Astrocyte (in vitro differentiated cells and primary cell): ENCODE data around the gene LRRC15. TPM values are rescaled to one million over a fixed set of nuclear protein-coding genes. Genes with fewer than 3 reads are reported as not detected.
A peak's percentile ranks its signal among the peaks of the same experiment; 100 is the strongest.

Source experiments
- DNase-seq: peaks from one replicate; pipeline ENCODE4 v3.0.0-alpha.2; 2010; ENCODE audit warnings: low read depth
- FAIRE-seq: peaks from 2 replicates; lab custom pipeline; 2011; peaks lifted over from hg19 to GRCh38; lab: Jason Lieb, UNC
- H2AFZ ChIP-seq: 2 replicates; pipeline ENCODE4 v1.6.0; 2012; ENCODE audit warnings: low read depth, low read length, inconsistent platforms
- H3K27ac ChIP-seq: 2 replicates; pipeline ENCODE4 v1.5.1; 2011; ENCODE audit warnings: low read depth, low read length, inconsistent platforms
- H3K27me3 ChIP-seq: 2 replicates; pipeline ENCODE4 v1.6.0; 2011; ENCODE audit warnings: low read length, inconsistent platforms; ENCODE audit not compliant: insufficient read depth
- H3K36me3 ChIP-seq: 2 replicates; pipeline ENCODE4 v1.5.1; 2011; ENCODE audit warnings: low read length, inconsistent platforms; ENCODE audit not compliant: insufficient read depth
- H3K4me1 ChIP-seq: 2 replicates; pipeline ENCODE4 v1.5.1; 2011; ENCODE audit warnings: low read length, inconsistent platforms; ENCODE audit not compliant: insufficient read depth
- H3K4me2 ChIP-seq: 2 replicates; pipeline ENCODE4 v1.6.0; 2012; ENCODE audit warnings: low read length, inconsistent platforms
- H3K4me3 ChIP-seq: 2 replicates; pipeline ENCODE4 v1.5.1; 2011; ENCODE audit warnings: low read depth, mild to moderate bottlenecking, low read length, inconsistent platforms; ENCODE audit not compliant: insufficient read depth
- H3K79me2 ChIP-seq: 2 replicates; pipeline ENCODE4 v1.6.0; 2012; ENCODE audit warnings: mild to moderate bottlenecking, low read length, inconsistent platforms; ENCODE audit not compliant: insufficient read depth
- H3K9ac ChIP-seq: 2 replicates; pipeline ENCODE4 v1.6.0; 2012; ENCODE audit warnings: mild to moderate bottlenecking, low read length, inconsistent platforms
- H3K9me3 ChIP-seq: 2 replicates; pipeline ENCODE4 v1.5.1; 2012; ENCODE audit warnings: low read depth, mild to moderate bottlenecking, low read length, inconsistent platforms; ENCODE audit not compliant: insufficient read depth
- H4K20me1 ChIP-seq: 2 replicates; pipeline ENCODE4 v1.6.0; 2012; ENCODE audit warnings: low read length, inconsistent platforms; ENCODE audit not compliant: insufficient read depth
- H3K27ac Mint-ChIP-seq: one replicate; pipeline ENCODE4 v1.8.0; 2021; ENCODE audit warnings: mild to moderate bottlenecking, mixed read lengths; ENCODE audit not compliant: unreplicated experiment
- H3K27me3 Mint-ChIP-seq: one replicate; pipeline ENCODE4 v1.8.0; 2021; ENCODE audit warnings: low read depth, mixed read lengths; ENCODE audit not compliant: unreplicated experiment
- H3K36me3 Mint-ChIP-seq: one replicate; pipeline ENCODE4 v1.8.0; 2021; ENCODE audit warnings: low read depth, mixed read lengths; ENCODE audit not compliant: unreplicated experiment
- H3K4me1 Mint-ChIP-seq: one replicate; pipeline ENCODE4 v1.8.0; 2021; ENCODE audit warnings: low read depth, mixed read lengths; ENCODE audit not compliant: unreplicated experiment
- H3K4me3 Mint-ChIP-seq: one replicate; pipeline ENCODE4 v1.8.0; 2021; ENCODE audit warnings: mild to moderate bottlenecking, moderate library complexity, mixed read lengths; ENCODE audit not compliant: unreplicated experiment
- H3K9me3 Mint-ChIP-seq: one replicate; pipeline ENCODE4 v1.8.0; 2021; ENCODE audit warnings: mild to moderate bottlenecking, mixed read lengths; ENCODE audit not compliant: unreplicated experiment
- CTCF ChIP-seq: IDR thresholded peaks from 2 replicates; pipeline ENCODE4 v1.5.1; 2011; ENCODE audit warnings: low read depth, mild to moderate bottlenecking, inconsistent platforms, low read length, moderate library complexity; ENCODE audit not compliant: insufficient read depth
- EZH2 ChIP-seq: IDR thresholded peaks from 2 replicates; pipeline ENCODE4 v1.6.1; 2012; ENCODE audit warnings: mild to moderate bottlenecking, low read length, inconsistent platforms; ENCODE audit not compliant: insufficient read depth
- total RNA-seq: library from RNA; stranded (reverse); gene quantifications from 2 replicates; pipeline ENCODE4 v1.2.1, GENCODE V29; 2021

The LRRC15 gene
- total RNA-seq, 1 donor from 2014 or later = 1.4 TPM

- Histone ChIP-seq H3K9ac (no peak overlapping the region), H4K20me1 (no peaks in the 10 kb centered on the region), H3K27ac (no peak overlapping the region), H3K4me2 (peak overlapping the region; percentile 87), H2AFZ (no peak overlapping the region), H3K4me3 (no peak overlapping the region), H3K79me2 (no peaks in the 10 kb centered on the region), H3K9me3 (no peaks in the 10 kb centered on the region), H3K4me1 (peaks cover 14% of the 10 kb centered on the region), H3K36me3 (no peaks in the 10 kb centered on the region), H3K27me3 (no peaks in the 10 kb centered on the region)
- H3K4me3 Mint-ChIP-seq = peak overlapping the region; percentile 57
- FAIRE-seq (no peak), DNase-seq (peak; percentile 57)
- no peaks in the 10 kb centered on the region for H3K9me3 Mint-ChIP-seq
- H3K4me1 Mint-ChIP-seq = peaks cover 25% of the 10 kb centered on the region
- no peaks in the 10 kb centered on the region for H3K36me3 Mint-ChIP-seq
- H3K27me3 Mint-ChIP-seq = peaks cover 49% of the 10 kb centered on the region
- H3K27ac Mint-ChIP-seq = no peak overlapping the region
- TF ChIP-seq CTCF (no peak), EZH2 (no peak)
Measured at GRCh38 chr3:194333981-194334320, 35.6 kb downstream of the LRRC15 start.

GRCh38 chr3:194333212-194333980, 36.1 kb downstream of the LRRC15 start:
- no peaks in the 10 kb centered on the region for H3K27me3 ChIP-seq
- no peaks in the 10 kb centered on the region for H4K20me1 ChIP-seq
- H3K4me2 ChIP-seq = peak overlapping the region; percentile 87
- peak overlapping the region; percentile 83 for H2AFZ ChIP-seq
- peak; percentile 32 for DNase-seq
- H3K4me3 ChIP-seq = peak overlapping the region; percentile 53
- no peaks in the 10 kb centered on the region for H3K36me3 Mint-ChIP-seq
- no peaks in the 10 kb centered on the region for H3K9me3 ChIP-seq
- peaks cover 52% of the 10 kb centered on the region for H3K27me3 Mint-ChIP-seq
- peaks cover 14% of the 10 kb centered on the region for H3K4me1 ChIP-seq
- peak overlapping the region; percentile 60 for H3K9ac ChIP-seq
- peak overlapping the region; percentile 76 for H3K4me3 Mint-ChIP-seq
- no peak overlapping the region for H3K27ac ChIP-seq
- H3K9me3 Mint-ChIP-seq = no peaks in the 10 kb centered on the region
- peak overlapping the region; percentile 58 for H3K27ac Mint-ChIP-seq
- FAIRE-seq = no peak
- H3K36me3 ChIP-seq = no peaks in the 10 kb centered on the region
- TF ChIP-seq CTCF (peak; percentile 80), EZH2 (no peak)
- peaks cover 24% of the 10 kb centered on the region for H3K4me1 Mint-ChIP-seq
- H3K79me2 ChIP-seq = no peaks in the 10 kb centered on the region

- no peak for DNase-seq
- no peaks in the 10 kb centered on the region for H3K79me2 ChIP-seq
- peaks cover 14% of the 10 kb centered on the region for H3K4me1 ChIP-seq
- H3K9me3 ChIP-seq = no peaks in the 10 kb centered on the region
- no peaks in the 10 kb centered on the region for H3K36me3 Mint-ChIP-seq
- no peaks in the 10 kb centered on the region for H3K9me3 Mint-ChIP-seq
- no peak for TF ChIP-seq EZH2
- no peak for TF ChIP-seq CTCF
- H2AFZ ChIP-seq = no peak overlapping the region
- peaks cover 52% of the 10 kb centered on the region for H3K27me3 Mint-ChIP-seq
- H3K36me3 ChIP-seq = no peaks in the 10 kb centered on the region
- H3K4me2 ChIP-seq = peak overlapping the region; percentile 87
- peak overlapping the region; percentile 76 for H3K4me3 Mint-ChIP-seq
- H3K4me3 ChIP-seq = no peak overlapping the region
- no peaks in the 10 kb centered on the region for H3K27me3 ChIP-seq
- peaks cover under 1% of the 10 kb centered on the region for H4K20me1 ChIP-seq
- H3K9ac ChIP-seq = no peak overlapping the region
- no peak overlapping the region for H3K27ac ChIP-seq
- no peak overlapping the region for H3K27ac Mint-ChIP-seq
- peaks cover 23% of the 10 kb centered on the region for H3K4me1 Mint-ChIP-seq
- no peak for FAIRE-seq
Measured at GRCh38 chr3:194332858-194333211, 36.7 kb downstream of the LRRC15 start.
